ENCODE results near the gene S100A1. TPM values are rescaled to one million over a fixed set of nuclear protein-coding genes. Genes with fewer than 3 reads are reported as not detected.

S100A1 gene
- total and polyA plus RNA-seq, 2 experiments from 2014 or later = 7.6 TPM; not detected in 1

GRCh38 chr1:153614189-153614900 is 13.9 kb upstream of the S100A1 start:
- H3K9me3 ChIP-seq (ENCODE audit: low read depth) = no peaks in the 10 kb centered on the region
- no peaks in the 10 kb centered on the region for H3K27me3 ChIP-seq
- H3K4me3 ChIP-seq = no peak overlapping the region
- peak; percentile 20 for TF ChIP-seq CTCF (IDR thresholded peaks at IDR 0.05; ENCODE audit: low read depth, low read length)
- H3K27ac ChIP-seq = no peak overlapping the region
- H3K36me3 ChIP-seq = no peaks in the 10 kb centered on the region
- peaks cover 27% of the 10 kb centered on the region for H3K4me1 ChIP-seq (ENCODE audit: low read depth)
- DNase-seq (ENCODE audit: low read depth in 1 of 2, low spot score in 1 of 2) = no peak

- TF ChIP-seq CTCF (IDR thresholded peaks at IDR 0.05; ENCODE audit: low read depth, low read length) = no peak
- DNase-seq (ENCODE audit: low read depth in 1 of 2, low spot score in 1 of 2) = no peak
- H3K4me3 ChIP-seq = no peak overlapping the region
- peaks cover 21% of the 10 kb centered on the region for H3K4me1 ChIP-seq (ENCODE audit: low read depth)
- H3K27ac ChIP-seq = no peak overlapping the region
- H3K27me3 ChIP-seq = no peaks in the 10 kb centered on the region
- H3K36me3 ChIP-seq = no peaks in the 10 kb centered on the region
- H3K9me3 ChIP-seq (ENCODE audit: low read depth) = no peaks in the 10 kb centered on the region
These were observed 13.3 kb upstream of the S100A1 start for GRCh38 chr1:153614906-153615305.

- H3K4me1 ChIP-seq (ENCODE audit: low read depth) = peaks cover 16% of the 10 kb centered on the region
- no peaks in the 10 kb centered on the region for H3K27me3 ChIP-seq
- no peak overlapping the region for H3K4me3 ChIP-seq
- TF ChIP-seq CTCF (IDR thresholded peaks at IDR 0.05; ENCODE audit: low read depth, low read length) = no peak
- H3K36me3 ChIP-seq = no peaks in the 10 kb centered on the region
- H3K9me3 ChIP-seq (ENCODE audit: low read depth) = no peaks in the 10 kb centered on the region
- DNase-seq (ENCODE audit: low read depth in 1 of 2, low spot score in 1 of 2) = no peak
- H3K27ac ChIP-seq = no peak overlapping the region
These were observed 12.8 kb upstream of the S100A1 start for GRCh38 chr1:153615406-153615805.

GRCh38 chr1:153616144-153616916 is 11.9 kb upstream of the S100A1 start, which contains the start of gene S100A14:
TSS of gene S100A14 (minus strand) at chr1:153616325. CDS start at chr1:153615858, 467 bp downstream.
- Histone ChIP-seq H3K4me1 (ENCODE audit: low read depth) (peaks cover 13% of the 10 kb centered on the region), H3K27ac (no peak within 1 kb of the TSS), H3K9me3 (ENCODE audit: low read depth) (no peaks in the 10 kb centered on the region), H3K27me3 (no peaks in the 10 kb centered on the region), H3K36me3 (no peaks in the 10 kb centered on the region), H3K4me3 (no peak within 1 kb of the TSS)
- no peak for TF ChIP-seq CTCF (IDR thresholded peaks at IDR 0.05; ENCODE audit: low read depth, low read length)
- DNase-seq (ENCODE audit: low read depth in 1 of 2, low spot score in 1 of 2) = no peak

DNA sequence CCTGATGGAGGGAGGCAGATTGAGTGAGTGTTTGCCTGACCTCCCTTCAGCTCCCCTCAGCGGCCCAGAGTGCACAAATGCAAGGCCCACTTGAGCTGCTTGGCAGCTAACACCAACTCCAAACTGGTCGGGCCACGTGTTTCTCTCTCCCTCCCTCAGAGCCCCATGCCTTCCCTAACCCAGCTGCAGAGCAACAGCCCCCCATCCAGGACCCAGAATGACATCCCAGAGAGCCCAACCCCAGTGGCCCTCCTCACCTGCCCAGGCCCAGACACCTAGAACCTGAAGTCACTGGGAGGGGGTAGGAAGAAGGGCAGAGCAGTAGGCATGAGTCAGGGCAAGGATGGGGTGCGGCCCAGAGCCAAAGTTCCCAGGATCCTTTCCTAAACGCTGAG is 11.3 kb upstream of the S100A1 start:
- Histone ChIP-seq H3K27ac (no peak overlapping the region), H3K36me3 (no peaks in the 10 kb centered on the region), H3K9me3 (ENCODE audit: low read depth) (no peaks in the 10 kb centered on the region), H3K27me3 (no peaks in the 10 kb centered on the region), H3K4me3 (no peak overlapping the region), H3K4me1 (ENCODE audit: low read depth) (peaks cover 13% of the 10 kb centered on the region)
- DNase-seq (ENCODE audit: low read depth in 1 of 2, low spot score in 1 of 2) = peak in 1 of 2 donors; percentile 40
- no peak for TF ChIP-seq CTCF (IDR thresholded peaks at IDR 0.05; ENCODE audit: low read depth, low read length)

All from cardiac muscle cell (in vitro differentiated cells and primary cell).